Ishikawa (cell line): Measurements from ENCODE around the gene CACNA1F.

ENCODE experiments used
- CEBPB ChIP-seq: IDR thresholded peaks from 2 replicates; pipeline ENCODE4 v1.6.1; 2012
- EGR1 ChIP-seq: IDR thresholded peaks from 2 replicates; pipeline ENCODE4 v1.6.1; 2012
- EP300 ChIP-seq: IDR thresholded peaks from 2 replicates; pipeline ENCODE4 v1.6.1; 2012; ENCODE audit warnings: borderline replicate concordance
- NFIC ChIP-seq: IDR thresholded peaks from 2 replicates; pipeline ENCODE4 v1.6.1; 2012
- TAF1 ChIP-seq: IDR thresholded peaks from 2 replicates; pipeline ENCODE4 v1.6.1; 2012; ENCODE audit warnings: low read depth, mild to moderate bottlenecking
- TCF12 ChIP-seq: IDR thresholded peaks from 2 replicates; pipeline ENCODE4 v1.6.1; 2012; ENCODE audit warnings: low read depth
- USF1 ChIP-seq: IDR thresholded peaks from 2 replicates; pipeline ENCODE4 v1.6.1; 2012
- YY1 ChIP-seq: IDR thresholded peaks from 2 replicates; pipeline ENCODE4 v1.6.1; 2012; ENCODE audit warnings: low read depth
- TF ChIP-seq, protein P1 (sequence below): IDR thresholded peaks from 2 replicates; pipeline ENCODE4 v1.6.1; 2012; ENCODE audit warnings: low read depth, mild to moderate bottlenecking

DNA sequence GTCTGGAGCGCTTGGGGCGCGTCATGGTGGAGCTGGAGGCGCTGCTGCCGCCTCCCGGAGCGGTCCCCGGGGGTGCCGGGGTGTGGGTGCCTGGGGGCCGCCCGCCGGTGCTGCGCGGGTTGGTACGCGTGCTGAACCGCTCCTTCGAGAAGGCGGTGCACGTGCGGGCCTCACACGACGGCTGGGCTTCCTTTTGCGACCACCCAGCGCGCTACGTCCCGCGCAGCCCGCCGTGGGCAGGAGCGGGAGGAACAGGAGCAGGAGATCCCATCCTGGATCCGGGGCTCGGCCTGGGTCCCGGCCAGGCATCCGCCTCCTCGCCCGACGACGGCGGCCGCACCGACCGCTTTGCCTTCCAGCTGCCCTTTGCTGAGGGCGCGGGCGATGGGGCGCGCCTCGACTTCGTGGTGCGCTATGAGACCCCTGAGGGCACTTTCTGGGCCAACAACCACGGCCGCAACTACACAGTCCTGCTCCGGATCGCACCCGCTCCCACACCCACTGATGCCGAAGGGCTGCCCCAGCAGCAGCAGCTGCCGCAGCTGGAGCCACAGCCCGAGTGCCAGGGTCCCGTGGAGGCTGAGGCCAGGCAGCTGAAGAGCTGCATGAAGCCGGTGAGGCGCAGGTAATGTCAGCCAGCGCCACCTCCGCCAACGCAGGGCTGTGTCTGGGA is 37.2 kb upstream of the CACNA1F start:
- TF ChIP-seq NFIC (no peak), EP300 (no peak), TAF1 (no peak), EGR1 (no peak), TCF12 (no peak), CEBPB (no peak), USF1 (no peak), YY1 (no peak)
- TF ChIP-seq, protein P1, sequence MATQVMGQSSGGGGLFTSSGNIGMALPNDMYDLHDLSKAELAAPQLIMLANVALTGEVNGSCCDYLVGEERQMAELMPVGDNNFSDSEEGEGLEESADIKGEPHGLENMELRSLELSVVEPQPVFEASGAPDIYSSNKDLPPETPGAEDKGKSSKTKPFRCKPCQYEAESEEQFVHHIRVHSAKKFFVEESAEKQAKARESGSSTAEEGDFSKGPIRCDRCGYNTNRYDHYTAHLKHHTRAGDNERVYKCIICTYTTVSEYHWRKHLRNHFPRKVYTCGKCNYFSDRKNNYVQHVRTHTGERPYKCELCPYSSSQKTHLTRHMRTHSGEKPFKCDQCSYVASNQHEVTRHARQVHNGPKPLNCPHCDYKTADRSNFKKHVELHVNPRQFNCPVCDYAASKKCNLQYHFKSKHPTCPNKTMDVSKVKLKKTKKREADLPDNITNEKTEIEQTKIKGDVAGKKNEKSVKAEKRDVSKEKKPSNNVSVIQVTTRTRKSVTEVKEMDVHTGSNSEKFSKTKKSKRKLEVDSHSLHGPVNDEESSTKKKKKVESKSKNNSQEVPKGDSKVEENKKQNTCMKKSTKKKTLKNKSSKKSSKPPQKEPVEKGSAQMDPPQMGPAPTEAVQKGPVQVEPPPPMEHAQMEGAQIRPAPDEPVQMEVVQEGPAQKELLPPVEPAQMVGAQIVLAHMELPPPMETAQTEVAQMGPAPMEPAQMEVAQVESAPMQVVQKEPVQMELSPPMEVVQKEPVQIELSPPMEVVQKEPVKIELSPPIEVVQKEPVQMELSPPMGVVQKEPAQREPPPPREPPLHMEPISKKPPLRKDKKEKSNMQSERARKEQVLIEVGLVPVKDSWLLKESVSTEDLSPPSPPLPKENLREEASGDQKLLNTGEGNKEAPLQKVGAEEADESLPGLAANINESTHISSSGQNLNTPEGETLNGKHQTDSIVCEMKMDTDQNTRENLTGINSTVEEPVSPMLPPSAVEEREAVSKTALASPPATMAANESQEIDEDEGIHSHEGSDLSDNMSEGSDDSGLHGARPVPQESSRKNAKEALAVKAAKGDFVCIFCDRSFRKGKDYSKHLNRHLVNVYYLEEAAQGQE: no peak
